ENCODE data around the gene SBK2. TPM values are rescaled to one million over a fixed set of nuclear protein-coding genes. Genes with fewer than 3 reads are reported as not detected.
A peak's percentile ranks its signal among the peaks of the same experiment; 100 is the strongest.

SBK2 gene
- total RNA-seq, 3 donors from 2014 or later (not counting 1 experiment from before 2014, with no cell fraction given): not detected

- H3K27me3 Mint-ChIP-seq (ENCODE audit: low read depth in 2 of 2): peaks cover 0 to 3% of the 10 kb centered on the region in 2 donors
- H3K4me3 Mint-ChIP-seq: no peak overlapping the region
- intact Hi-C loops (cut with micrococcal nuclease): no loop called here
- H3K36me3 Mint-ChIP-seq: no peaks in the 10 kb centered on the region
- TF ChIP-seq CTCF (IDR thresholded peaks at IDR 0.05): no peak
- DNase-seq (no peak), ATAC-seq (no peak)
- Histone ChIP-seq H3K36me3 (ENCODE audit: control insufficient read depth, insufficient read depth, low read length) (no peaks in the 10 kb centered on the region), H3K4me3 (ENCODE audit: low read length) (no peak overlapping the region), H3K4me1 (ENCODE audit: control insufficient read depth, insufficient read depth, low read length) (peaks cover 10% of the 10 kb centered on the region), H3K9me3 (ENCODE audit: control insufficient read depth, insufficient read depth, low read length) (no peaks in the 10 kb centered on the region), H3K27me3 (ENCODE audit: control insufficient read depth, insufficient read depth, low read length) (no peaks in the 10 kb centered on the region), H3K27ac (ENCODE audit: low read length) (no peak overlapping the region)
- 82% methylated on average over 14 of the region's 14 CpGs for WGBS (ENCODE audit: insufficient coverage)
- no peak overlapping the region for H3K27ac Mint-ChIP-seq
- H3K4me1 Mint-ChIP-seq: peaks cover 0 to 8% of the 10 kb centered on the region in 2 donors
- no peaks in the 10 kb centered on the region for H3K9me3 Mint-ChIP-seq
These were observed 16.1 kb downstream of the SBK2 start for GRCh38 chr19:55520691-55521292.

- ATAC-seq: no peak
- H3K27ac ChIP-seq (ENCODE audit: low read length): no peak overlapping the region
- no peak for TF ChIP-seq CTCF (IDR thresholded peaks at IDR 0.05)
- H3K27me3 ChIP-seq (ENCODE audit: control insufficient read depth, insufficient read depth, low read length): no peaks in the 10 kb centered on the region
- H3K4me1 ChIP-seq (ENCODE audit: control insufficient read depth, insufficient read depth, low read length): peaks cover 10% of the 10 kb centered on the region
- H3K36me3 ChIP-seq (ENCODE audit: control insufficient read depth, insufficient read depth, low read length): no peaks in the 10 kb centered on the region
- H3K4me3 Mint-ChIP-seq: no peak overlapping the region
- H3K9me3 Mint-ChIP-seq: no peaks in the 10 kb centered on the region
- no peak overlapping the region for H3K27ac Mint-ChIP-seq
- no peak for DNase-seq
- intact Hi-C loops (cut with micrococcal nuclease): no loop called here
- peaks cover 0 to 8% of the 10 kb centered on the region in 2 donors for H3K4me1 Mint-ChIP-seq
- no peak overlapping the region for H3K4me3 ChIP-seq (ENCODE audit: low read length)
- no peaks in the 10 kb centered on the region for H3K36me3 Mint-ChIP-seq
- H3K27me3 Mint-ChIP-seq (ENCODE audit: low read depth in 2 of 2): peaks cover 0 to 3% of the 10 kb centered on the region in 2 donors
- no peaks in the 10 kb centered on the region for H3K9me3 ChIP-seq (ENCODE audit: control insufficient read depth, insufficient read depth, low read length)
- 93% methylated on average over 10 of the region's 10 CpGs for WGBS (ENCODE audit: insufficient coverage)
These were observed 17.3 kb downstream of the SBK2 start for GRCh38 chr19:55519451-55520311.

DNA sequence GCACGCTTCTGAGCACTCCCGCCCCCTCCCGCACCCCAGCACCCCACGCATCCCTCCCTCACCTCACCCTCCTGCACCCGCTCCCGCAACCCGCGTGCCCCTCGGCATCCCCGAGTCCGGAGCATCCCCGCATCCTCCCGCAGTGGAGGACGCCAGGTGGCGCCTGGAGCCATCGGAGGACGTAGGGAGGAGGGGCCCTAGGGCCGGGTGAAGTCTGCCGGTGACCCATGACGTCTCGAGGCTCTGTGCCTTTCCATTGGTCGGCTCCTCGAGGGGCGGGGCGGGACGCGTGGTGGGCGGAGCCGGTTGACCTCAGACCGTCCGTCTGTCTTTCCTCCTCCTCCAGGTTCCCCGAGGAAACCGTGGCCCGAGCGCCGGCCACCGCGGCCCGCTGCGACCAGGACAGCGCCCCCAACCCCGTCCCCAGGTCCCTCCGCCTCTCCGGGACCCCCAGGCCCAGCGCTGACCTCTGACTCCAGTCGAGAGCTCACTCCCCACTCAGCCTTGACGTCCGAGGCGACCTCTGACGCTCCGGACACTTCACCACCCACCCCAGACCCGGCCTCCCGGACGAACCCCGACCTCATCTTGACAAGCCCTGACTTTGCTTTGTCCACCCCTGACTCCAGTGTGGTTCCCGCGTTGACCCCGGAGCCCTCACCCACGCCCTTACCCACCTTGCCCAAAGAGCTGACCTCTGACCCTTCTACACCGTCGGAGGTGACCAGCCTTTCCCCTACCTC is 19.9 kb downstream of the SBK2 start:
- Mint-ChIP-seq H3K9me3 (no peaks in the 10 kb centered on the region), H3K4me3 (peak overlapping the region; percentile 51), H3K27ac (peak overlapping the region in 1 of 2 donors; percentile 89), H3K36me3 (no peaks in the 10 kb centered on the region), H3K4me1 (peaks cover 0 to 8% of the 10 kb centered on the region in 2 donors), H3K27me3 (ENCODE audit: low read depth in 2 of 2) (no peaks in the 10 kb centered on the region)
- Histone ChIP-seq H3K27me3 (ENCODE audit: control insufficient read depth, insufficient read depth, low read length) (no peaks in the 10 kb centered on the region), H3K36me3 (ENCODE audit: control insufficient read depth, insufficient read depth, low read length) (no peaks in the 10 kb centered on the region), H3K9me3 (ENCODE audit: control insufficient read depth, insufficient read depth, low read length) (no peaks in the 10 kb centered on the region), H3K4me1 (ENCODE audit: control insufficient read depth, insufficient read depth, low read length) (peaks cover 10% of the 10 kb centered on the region), H3K4me3 (ENCODE audit: low read length) (peak overlapping the region; percentile 16), H3K27ac (ENCODE audit: low read length) (peak overlapping the region; percentile 73)
- ATAC-seq (peak; percentile 100), DNase-seq (peak; percentile 91 to 95)
- peak; percentile 74 for TF ChIP-seq CTCF (IDR thresholded peaks at IDR 0.05)
- intact Hi-C loops (cut with micrococcal nuclease): loop anchor here (1.0 kb wide), 3 partner anchors 89 to 137 kb away; no protein-coding TSS in a partner anchor
- 9% methylated on average over 61 of the region's 61 CpGs for WGBS (ENCODE audit: insufficient coverage)
